B cell (primary cell): ENCODE data around the gene TCF7L1. TPM values are rescaled to one million over a fixed set of nuclear protein-coding genes. Genes with fewer than 3 reads are reported as not detected.

Source experiments
- ATAC-seq: fragments of 200-7000 bp; cut with Tn5 transposase; one replicate; pipeline ENCODE4 v1.10.0; 2021; ENCODE audit warnings: low read depth, mild to moderate bottlenecking, moderate number of reproducible peaks, moderate library complexity
- CTCF ChIA-PET: fragments of 350-600 bp; sonication (Branson Sonifier 250); formaldehyde crosslinking; loops from one replicate; lab custom pipeline; 2021; ENCODE audit warnings: antibody characterized with exemption, inconsistent platforms; lab: Charles Lee
- POLR2A ChIA-PET: fragments of 350-600 bp; sonication (Branson Sonifier 250); formaldehyde crosslinking; loops from one replicate; lab custom pipeline; 2021; ENCODE audit warnings: antibody characterized with exemption; lab: Charles Lee
- DNase-seq: peaks from one replicate; pipeline ENCODE4 v3.0.0; 2013
- H2AFZ ChIP-seq: 2 replicates; pipeline ENCODE4 v1.6.1; 2012; ENCODE audit warnings: mild to moderate bottlenecking, low read depth, low read length; ENCODE audit not compliant: insufficient read depth, poor library complexity, severe bottlenecking
- H3K27ac ChIP-seq, 2 donors: 1 replicate in 1 of 2; 2 replicates in 1 of 2; pipeline ENCODE4 v1.5.1; 2012 to 2013; ENCODE audit warnings: low read length in 2 of 2, mild to moderate bottlenecking in 2 of 2, moderate library complexity in 1 of 2
- H3K27me3 ChIP-seq, 4 experiments: fragments of 200-600 bp in 1 of 4; sonication (generic) in 1 of 4; replicated peaks in 1 of 4; 1 replicate in 2 of 4; 2 replicates in 2 of 4; pipeline versions ENCODE4 v1.6.1 to v1.7.0; 2013 to 2016; ENCODE audit warnings: low read length in 3 of 4, mild to moderate bottlenecking in 2 of 4, mixed read lengths in 1 of 4, moderate library complexity in 1 of 4; ENCODE audit not compliant: insufficient read depth in 4 of 4, control insufficient read depth in 3 of 4; ENCODE audit errors: control extremely low read depth in 1 of 4
- H3K36me3 ChIP-seq, 2 experiments: replicated peaks in 1 of 2; 1 replicate in 1 of 2; 2 replicates in 1 of 2; pipeline versions ENCODE4 v1.6.1 to v1.7.1; 2013; ENCODE audit warnings: low read length in 1 of 2; ENCODE audit not compliant: insufficient read depth in 2 of 2, control insufficient read depth in 1 of 2; ENCODE audit errors: control extremely low read depth in 1 of 2, extremely low read depth in 1 of 2
- H3K4me1 ChIP-seq, 2 donors: fragments of 200-600 bp in 1 of 2; sonication (generic) in 1 of 2; 1 replicate in 1 of 2; 2 replicates in 1 of 2; pipeline versions ENCODE4 v1.5.1 to v1.6.1; 2013 to 2017; ENCODE audit warnings: low read length in 2 of 2; ENCODE audit not compliant: control insufficient read depth in 2 of 2, insufficient read depth in 2 of 2
- H3K4me2 ChIP-seq: replicated peaks from 2 replicates; pipeline ENCODE3; 2012; ENCODE audit warnings: mild to moderate bottlenecking, low read depth, low read length; ENCODE audit not compliant: poor library complexity, severe bottlenecking
- H3K4me3 ChIP-seq, 5 experiments: fragments of 200-600 bp in 1 of 5; sonication (generic) in 1 of 5; 1 replicate in 3 of 5; 2 replicates in 2 of 5; pipeline versions ENCODE4 v1.5.1 to v1.7.0; 2011 to 2016; ENCODE audit warnings: low read length in 4 of 5, mild to moderate bottlenecking in 4 of 5, low read depth in 2 of 5, control low read depth in 1 of 5, moderate library complexity in 1 of 5; ENCODE audit not compliant: insufficient read depth in 1 of 5; ENCODE audit errors: control extremely low read depth in 1 of 5, extremely low read depth in 1 of 5
- H3K79me2 ChIP-seq: fragments of 200-600 bp; sonication (generic); one replicate; pipeline ENCODE4 v1.6.0; 2016; ENCODE audit warnings: low read length; ENCODE audit not compliant: control insufficient read depth, insufficient read depth
- H3K9ac ChIP-seq: fragments of 200-600 bp; sonication (generic); 2 replicates; pipeline ENCODE4 v1.6.1; 2017; ENCODE audit warnings: mild to moderate bottlenecking, low read length, moderate library complexity
- H3K9me3 ChIP-seq, 3 donors: one replicate each; pipeline versions ENCODE4 v1.6.1 to v1.7.1; 2013; ENCODE audit warnings: low read length in 2 of 3; ENCODE audit not compliant: control insufficient read depth in 2 of 3, insufficient read depth in 1 of 3; ENCODE audit errors: control extremely low read depth in 1 of 3
- H4K20me1 ChIP-seq: 2 replicates; pipeline ENCODE4 v1.6.0; 2012; ENCODE audit warnings: mild to moderate bottlenecking, low read length; ENCODE audit not compliant: insufficient read depth, control insufficient read depth, poor library complexity, severe bottlenecking
- H3K27ac Mint-ChIP-seq: one replicate; pipeline ENCODE4 v1.8.0; 2021; ENCODE audit warnings: mixed read lengths
- H3K27me3 Mint-ChIP-seq: one replicate; pipeline ENCODE4 v1.8.0; 2021; ENCODE audit warnings: mixed read lengths
- H3K4me1 Mint-ChIP-seq: one replicate; pipeline ENCODE4 v1.8.0; 2021; ENCODE audit warnings: mixed read lengths
- H3K4me3 Mint-ChIP-seq: one replicate; pipeline ENCODE4 v1.8.0; 2021; ENCODE audit warnings: mixed read lengths
- H3K9me3 Mint-ChIP-seq: one replicate; pipeline ENCODE4 v1.8.0; 2022; ENCODE audit warnings: mixed read lengths; ENCODE audit not compliant: insufficient read depth
- CTCF ChIP-seq: fragments of 200-600 bp; IDR thresholded peaks from one replicate; pipeline ENCODE4 v1.8.0; 2022; ENCODE audit warnings: antibody characterized with exemption, mild to moderate bottlenecking
- EZH2 ChIP-seq: IDR thresholded peaks from 2 replicates; pipeline ENCODE4 v1.6.1; 2012; ENCODE audit warnings: borderline replicate concordance, low read depth, mild to moderate bottlenecking, moderate library complexity, low read length; ENCODE audit not compliant: insufficient read depth, poor library complexity, severe bottlenecking
- WGBS: methylation state at CpG from one replicate; pipeline ENCODE4 v1.1.5; 2013; ENCODE audit warnings: missing lambda C conversion rate; ENCODE audit not compliant: insufficient coverage; 5-methylcytosine and 5-hydroxymethylcytosine counted together
- intact Hi-C: fragments of 100-400 bp; cut with micrococcal nuclease; formaldehyde crosslinking; loops from one replicate; pipeline ENCODE4 v1.10.0; 2022
- polyA plus RNA-seq: library from polyadenylated mRNA; depleted of rRNA; stranded (reverse); fragments of >200 nt; gene quantifications from 2 replicates; pipeline ENCODE4 v1.2.3, GENCODE V29; 2012
- total RNA-seq, 2 donors: library from RNA; stranded (reverse); fragments of 120-200 nt in 1 of 2; gene quantifications; 1 replicate in 1 of 2; 2 replicates in 1 of 2; pipeline versions ENCODE4 v1.2.3 to v1.2.4, GENCODE V29; 2013 to 2022

The TCF7L1 gene
- total and polyA plus RNA-seq, 2 donors (not counting 1 experiment from before 2014, with no cell fraction given) = 0.67 to 0.81 TPM

GRCh38 chr2:85164145-85164569, 31.0 kb downstream of the TCF7L1 start:
- H4K20me1 ChIP-seq = no peaks in the 10 kb centered on the region
- Mint-ChIP-seq H3K27me3 (peaks cover 25% of the 10 kb centered on the region), H3K4me1 (no peaks in the 10 kb centered on the region), H3K27ac (no peak overlapping the region), H3K9me3 (no peaks in the 10 kb centered on the region), H3K4me3 (no peak overlapping the region)
- WGBS = 95% methylated on average over 6 of the region's 8 CpGs
- H3K4me2 ChIP-seq = no peak overlapping the region
- H3K9me3 ChIP-seq = no peaks in the 10 kb centered on the region
- ChIA-PET CTCF (no interaction called here), POLR2A (no interaction called here)
- H3K27me3 ChIP-seq = no peaks in the 10 kb centered on the region
- no peak overlapping the region for H3K27ac ChIP-seq
- H3K4me1 ChIP-seq = no peaks in the 10 kb centered on the region
- no peak overlapping the region for H3K4me3 ChIP-seq
- no peak overlapping the region for H3K9ac ChIP-seq
- no peak overlapping the region for H2AFZ ChIP-seq
- TF ChIP-seq EZH2 (no peak), CTCF (no peak)
- intact Hi-C loops = no loop called here
- no peaks in the 10 kb centered on the region for H3K79me2 ChIP-seq
- no peaks in the 10 kb centered on the region for H3K36me3 ChIP-seq
- DNase-seq (no peak), ATAC-seq (no peak)

DNA sequence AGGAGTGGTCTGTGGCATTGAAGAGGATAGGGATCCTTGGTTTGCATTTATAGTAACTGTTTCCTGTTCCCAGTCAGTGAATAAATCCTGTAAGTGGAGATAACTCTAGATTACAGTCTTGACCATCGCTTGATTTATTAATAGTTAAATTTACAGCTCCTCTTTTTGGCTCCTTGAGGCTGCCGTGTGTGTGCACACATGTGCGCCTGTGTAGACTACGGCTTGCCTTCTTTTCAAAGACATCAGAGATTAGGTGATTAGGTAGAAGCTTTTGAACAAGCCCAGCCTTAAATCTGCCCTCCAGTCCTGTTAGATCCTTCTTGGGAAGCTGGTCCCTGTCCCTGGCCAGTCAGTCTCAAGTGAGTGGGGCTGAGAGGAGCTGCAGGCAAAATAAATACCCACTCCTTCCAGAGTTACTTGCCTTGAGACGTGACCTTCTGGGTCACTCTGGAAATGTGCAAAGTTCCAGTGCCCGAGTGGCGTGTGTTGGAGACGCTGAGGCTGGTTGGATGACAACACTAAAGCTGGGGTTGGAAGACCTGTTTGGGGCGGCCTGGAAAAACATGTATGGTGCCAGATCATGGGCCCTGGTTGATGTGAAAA, 32.0 kb downstream of the TCF7L1 start:
- no peaks in the 10 kb centered on the region for H3K79me2 ChIP-seq
- no peak overlapping the region for H3K27ac Mint-ChIP-seq
- no peak overlapping the region for H3K4me3 Mint-ChIP-seq

More for the DNA sequence above, 32.0 kb downstream of the TCF7L1 start:
- Histone ChIP-seq H2AFZ (no peak overlapping the region), H3K9me3 (no peaks in the 10 kb centered on the region), H3K27me3 (no peaks in the 10 kb centered on the region), H3K4me2 (no peak overlapping the region), H3K4me1 (no peaks in the 10 kb centered on the region), H3K27ac (no peak overlapping the region), H3K36me3 (no peaks in the 10 kb centered on the region), H3K9ac (no peak overlapping the region), H4K20me1 (no peaks in the 10 kb centered on the region), H3K4me3 (no peak overlapping the region)
- peaks cover 25% of the 10 kb centered on the region for H3K27me3 Mint-ChIP-seq
- TF ChIP-seq CTCF = no peak
- TF ChIP-seq EZH2 = no peak
- ChIA-PET CTCF (no interaction called here), POLR2A (no interaction called here)
- DNase-seq = no peak
- no peak for ATAC-seq
- intact Hi-C loops = no loop called here
- WGBS = 97% methylated on average over 4 of the region's 9 CpGs
- H3K4me1 Mint-ChIP-seq = no peaks in the 10 kb centered on the region
- peaks cover 5% of the 10 kb centered on the region for H3K9me3 Mint-ChIP-seq
